RPMI7951 (cell line): ENCODE data around the gene XBP1. TPM values are rescaled to one million over a fixed set of nuclear protein-coding genes. Genes with fewer than 3 reads are reported as not detected.
"Not testable (repeated sequence)": the region's sequence is repeated elsewhere in the genome, so short reads cannot be mapped to it uniquely, and the experiment has no call there.

Experiments
- DNase-seq: peaks from one replicate; pipeline ENCODE4 v3.0.0-alpha.2; 2012; ENCODE audit warnings: low read depth
- total RNA-seq: library from RNA; depleted of rRNA; stranded (reverse); fragments of >200 nt; shearing (Covaris generic); gene quantifications from 2 replicates; pipeline ENCODE4 v1.2.3, GENCODE V29; 2014

The XBP1 gene
- total RNA-seq, 1 experiment from 2014 or later = 141 TPM

- DNase-seq = no peak
These were observed 7.6 kb downstream of the XBP1 start for GRCh38 chr22:28792491-28793383.

- DNase-seq = no peak
These were observed 8.4 kb downstream of the XBP1 start for GRCh38 chr22:28791841-28792490.

- DNase-seq = no peak
These were observed 9.2 kb downstream of the XBP1 start for GRCh38 chr22:28791124-28791523.

- no peak for DNase-seq
These were observed 11.8 kb downstream of the XBP1 start for GRCh38 chr22:28788601-28789000.

GRCh38 chr22:28783786-28784671, 16.3 kb downstream of the XBP1 start:
- DNase-seq = no peak

- no peak for DNase-seq
These were observed 20.1 kb downstream of the XBP1 start for GRCh38 chr22:28780296-28780695.

GRCh38 chr22:28779833-28780232, 20.5 kb downstream of the XBP1 start:
- no peak for DNase-seq

- no peak for DNase-seq
These were observed 26.0 kb downstream of the XBP1 start for GRCh38 chr22:28774378-28774777.

GRCh38 chr22:28773461-28773867, 26.9 kb downstream of the XBP1 start:
- no peak for DNase-seq

- peak; percentile 91 for DNase-seq
These were observed 27.5 kb downstream of the XBP1 start, which contains the start of gene CCDC117 for GRCh38 chr22:28772633-28773460. CCDC117 (plus strand) TSS chr22:28772695; CDS start chr22:28772850, 155 bp downstream.

GRCh38 chr22:28771195-28771791, 29.1 kb downstream of the XBP1 start:
- peak; percentile 26 for DNase-seq

- DNase-seq = no peak
These were observed 30.8 kb downstream of the XBP1 start for GRCh38 chr22:28769394-28770085.

- no peak for DNase-seq
These were observed 31.5 kb downstream of the XBP1 start for GRCh38 chr22:28768701-28769393.

GRCh38 chr22:28766628-28767027, 33.7 kb downstream of the XBP1 start:
- no peak for DNase-seq

- DNase-seq = not testable (repeated sequence)
These were observed 38.4 kb downstream of the XBP1 start for GRCh38 chr22:28762000-28762399.

- DNase-seq = no peak
These were observed 39.0 kb downstream of the XBP1 start for GRCh38 chr22:28761449-28761755.

GRCh38 chr22:28759861-28760560, 40.4 kb downstream of the XBP1 start:
- DNase-seq = no peak

- DNase-seq = not testable (repeated sequence)
These were observed 45.9 kb downstream of the XBP1 start for GRCh38 chr22:28754512-28754911.

- no peak for DNase-seq
These were observed 49.9 kb downstream of the XBP1 start for GRCh38 chr22:28750471-28750881.
